ENCODE measurements around the gene ZFR2.

- no peak for TF ChIP-seq RAD21 (IDR thresholded peaks at IDR 0.05)
- TF ChIP-seq CTCF (IDR thresholded peaks at IDR 0.05; ENCODE audit: low read depth, low read length, missing input control), result no peak
- no peak for TF ChIP-seq GABPA (IDR thresholded peaks at IDR 0.05 in 1 of 2, conservative IDR thresholded peaks at IDR 0.05 in 1 of 2)
These were observed 28.0 kb downstream of the ZFR2 start for GRCh38 chr19:3840804-3841203.
